Measurements from ENCODE around the gene CARD10. TPM values are rescaled to one million over a fixed set of nuclear protein-coding genes. Genes with fewer than 3 reads are reported as not detected.

The CARD10 gene
- total RNA-seq, 4 donors from 2014 or later, result 6.0 to 15.3 (median 8.8) TPM

DNA sequence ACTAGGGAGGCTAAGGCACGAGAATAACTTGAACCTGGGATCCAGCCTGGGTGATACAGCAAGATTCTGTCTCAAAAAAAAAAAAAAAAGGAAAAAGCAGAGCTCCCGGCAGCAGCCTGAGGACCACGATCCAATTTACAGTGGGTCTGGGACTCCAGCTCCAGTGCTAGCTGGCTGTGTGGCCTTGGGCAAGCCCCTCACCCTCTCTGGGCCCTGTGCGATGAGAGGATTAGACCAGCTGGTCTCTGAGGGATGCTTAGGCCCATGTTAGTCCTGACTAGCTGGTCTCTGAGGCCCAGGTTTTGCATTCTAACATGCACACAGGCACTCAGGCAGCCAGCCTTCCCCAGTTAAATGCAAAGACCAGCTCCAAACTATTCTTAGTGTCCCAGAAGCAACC, 13.7 kb downstream of the CARD10 start:
- Histone ChIP-seq H3K4me1 (peaks cover 49 to 68% (median 56%) of the 10 kb centered on the region in 4 donors), H3K27ac (replicated peaks in 1 of 4) (no peak overlapping the region)
- intact Hi-C loops (cut with DNase I), result no loop called here

DNA sequence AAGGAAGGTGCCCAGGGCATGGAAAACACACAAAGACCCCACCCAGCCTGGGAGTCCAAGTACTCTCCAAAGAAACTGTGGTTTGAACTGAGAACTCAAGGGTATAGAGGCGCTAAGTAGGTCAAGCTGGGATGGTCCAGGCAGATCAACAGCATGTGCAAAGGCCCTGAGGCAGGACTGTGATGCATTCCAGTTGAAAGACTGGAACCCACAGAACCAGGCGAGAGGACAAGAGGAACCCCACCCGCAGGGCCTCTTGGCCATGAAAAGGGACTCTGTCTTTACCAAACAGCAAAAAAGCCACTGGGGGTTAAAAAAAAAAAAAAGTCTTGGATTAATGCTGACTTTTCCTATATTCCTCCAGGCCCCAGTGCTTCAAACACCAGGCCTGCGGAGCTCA, 14.3 kb downstream of the CARD10 start:
- DNase-seq (ENCODE audit: extremely low spot score), result no peak
- intact Hi-C loops (cut with DNase I), result no loop called here
- H3K27ac ChIP-seq (replicated peaks in 1 of 4), result peak overlapping the region in 1 of 4 donors; percentile 68

More for the DNA sequence above, 13.7 kb downstream of the CARD10 start:
- 97% methylated on average over 4 of the region's 4 CpGs for WGBS
- Histone ChIP-seq H3K36me3 (peaks cover 0 to 42% (median 6%) of the 10 kb centered on the region in 4 donors), H3K4me3 (no peak overlapping the region), H3K9me3 (no peaks in the 10 kb centered on the region), H3K27me3 (peaks cover 0 to 61% (median 0%) of the 10 kb centered on the region in 4 donors)
- TF ChIP-seq POLR2A (IDR thresholded peaks at IDR 0.05; ENCODE audit: low read depth) (no peak), EP300 (IDR thresholded peaks at IDR 0.05) (no peak), POLR2AphosphoS5 (IDR thresholded peaks at IDR 0.05) (no peak)
- DNase-seq (ENCODE audit: extremely low spot score), result no peak

DNA sequence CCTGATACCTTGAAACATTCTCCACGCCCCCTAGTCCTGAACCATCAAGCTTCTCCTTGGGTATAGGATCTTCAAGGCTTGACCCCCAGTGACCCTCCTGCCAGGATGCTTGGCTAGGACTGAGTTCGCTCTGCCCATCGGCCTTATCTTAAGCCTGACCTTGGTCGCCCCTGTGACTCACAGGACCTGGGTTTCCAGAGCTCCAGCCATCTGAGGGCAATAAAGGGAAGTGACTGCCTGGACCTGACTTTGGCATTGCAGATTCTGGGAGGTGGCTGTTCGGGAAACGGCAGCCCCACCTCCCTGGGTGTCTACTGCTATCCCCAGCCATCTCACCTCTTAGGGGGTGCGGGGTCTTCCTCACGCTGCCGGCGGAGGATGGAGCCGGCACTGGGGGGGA, 15.4 kb downstream of the CARD10 start:
- Histone ChIP-seq H3K9me3 (no peaks in the 10 kb centered on the region), H3K27me3 (peaks cover 0 to 63% (median 0%) of the 10 kb centered on the region in 4 donors), H3K36me3 (peaks cover 0 to 38% (median 6%) of the 10 kb centered on the region in 4 donors), H3K4me1 (peaks cover 43 to 65% (median 51%) of the 10 kb centered on the region in 4 donors), H3K27ac (replicated peaks in 1 of 4) (peak overlapping the region in 3 of 4 donors; percentile 53 to 68 (median 65)), H3K4me3 (no peak overlapping the region)
- TF ChIP-seq POLR2AphosphoS5 (IDR thresholded peaks at IDR 0.05) (peak in 1 of 2 donors; percentile 10), POLR2A (IDR thresholded peaks at IDR 0.05; ENCODE audit: low read depth) (no peak)
- intact Hi-C loops (cut with DNase I), result no loop called here
- no peak for DNase-seq (ENCODE audit: extremely low spot score)
- 80% methylated on average over 1 of the region's 11 CpGs for WGBS

More for the DNA sequence above, 14.3 kb downstream of the CARD10 start:
- WGBS, result 100% methylated on average over 4 of the region's 4 CpGs
- TF ChIP-seq EP300 (IDR thresholded peaks at IDR 0.05), result no peak
- no peak for TF ChIP-seq POLR2A (IDR thresholded peaks at IDR 0.05; ENCODE audit: low read depth)
- TF ChIP-seq, protein P1, sequence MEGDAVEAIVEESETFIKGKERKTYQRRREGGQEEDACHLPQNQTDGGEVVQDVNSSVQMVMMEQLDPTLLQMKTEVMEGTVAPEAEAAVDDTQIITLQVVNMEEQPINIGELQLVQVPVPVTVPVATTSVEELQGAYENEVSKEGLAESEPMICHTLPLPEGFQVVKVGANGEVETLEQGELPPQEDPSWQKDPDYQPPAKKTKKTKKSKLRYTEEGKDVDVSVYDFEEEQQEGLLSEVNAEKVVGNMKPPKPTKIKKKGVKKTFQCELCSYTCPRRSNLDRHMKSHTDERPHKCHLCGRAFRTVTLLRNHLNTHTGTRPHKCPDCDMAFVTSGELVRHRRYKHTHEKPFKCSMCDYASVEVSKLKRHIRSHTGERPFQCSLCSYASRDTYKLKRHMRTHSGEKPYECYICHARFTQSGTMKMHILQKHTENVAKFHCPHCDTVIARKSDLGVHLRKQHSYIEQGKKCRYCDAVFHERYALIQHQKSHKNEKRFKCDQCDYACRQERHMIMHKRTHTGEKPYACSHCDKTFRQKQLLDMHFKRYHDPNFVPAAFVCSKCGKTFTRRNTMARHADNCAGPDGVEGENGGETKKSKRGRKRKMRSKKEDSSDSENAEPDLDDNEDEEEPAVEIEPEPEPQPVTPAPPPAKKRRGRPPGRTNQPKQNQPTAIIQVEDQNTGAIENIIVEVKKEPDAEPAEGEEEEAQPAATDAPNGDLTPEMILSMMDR (IDR thresholded peaks at IDR 0.05), result no peak
- TF ChIP-seq POLR2AphosphoS5 (IDR thresholded peaks at IDR 0.05), result no peak
- Histone ChIP-seq H3K4me3 (no peak overlapping the region), H3K9me3 (no peaks in the 10 kb centered on the region), H3K27me3 (peaks cover 0 to 61% (median 0%) of the 10 kb centered on the region in 4 donors), H3K36me3 (peaks cover 0 to 38% (median 6%) of the 10 kb centered on the region in 4 donors), H3K4me1 (peaks cover 49 to 68% (median 56%) of the 10 kb centered on the region in 4 donors)

DNA sequence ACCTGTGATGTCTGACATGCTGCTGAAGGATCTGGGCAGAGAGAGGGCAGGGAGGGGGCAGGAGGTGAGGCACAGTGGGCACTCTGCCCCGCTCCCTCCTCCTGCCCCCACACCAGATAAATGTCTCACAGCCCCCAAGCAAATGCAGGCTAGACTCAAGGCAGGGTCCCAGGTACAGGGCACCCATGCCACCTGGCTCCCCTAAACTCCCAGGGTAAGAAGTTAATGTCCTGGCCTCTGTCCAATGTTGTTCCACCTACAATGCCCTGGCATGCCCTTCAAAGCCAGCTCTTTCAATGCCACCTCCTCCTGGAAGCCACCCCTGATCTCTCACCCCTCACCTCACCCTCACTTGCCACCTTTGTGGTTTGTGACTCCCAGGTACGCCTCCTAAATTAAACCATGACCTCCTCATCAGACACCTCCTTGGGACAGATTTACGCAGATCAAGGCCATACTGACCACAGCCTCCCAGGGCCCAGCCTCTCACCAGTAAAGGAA, 16.0 kb downstream of the CARD10 start:
- H3K4me3 ChIP-seq, result no peak overlapping the region
- TF ChIP-seq POLR2A (IDR thresholded peaks at IDR 0.05; ENCODE audit: low read depth) (no peak), EP300 (IDR thresholded peaks at IDR 0.05) (no peak), POLR2AphosphoS5 (IDR thresholded peaks at IDR 0.05) (no peak)
- TF ChIP-seq, protein P1 (IDR thresholded peaks at IDR 0.05), result no peak
- intact Hi-C loops (cut with DNase I), result no loop called here
- 100% methylated on average over 2 of the region's 3 CpGs for WGBS
- no peak for DNase-seq (ENCODE audit: extremely low spot score)
- H3K9me3 ChIP-seq, result no peaks in the 10 kb centered on the region
- peak overlapping the region in 3 of 4 donors; percentile 53 to 68 (median 65) for H3K27ac ChIP-seq (replicated peaks in 1 of 4)
- peaks cover 0 to 63% (median 0%) of the 10 kb centered on the region in 4 donors for H3K27me3 ChIP-seq
- H3K36me3 ChIP-seq, result peaks cover 0 to 37% (median 6%) of the 10 kb centered on the region in 4 donors
- H3K4me1 ChIP-seq, result peaks cover 38 to 59% (median 49%) of the 10 kb centered on the region in 4 donors

DNA sequence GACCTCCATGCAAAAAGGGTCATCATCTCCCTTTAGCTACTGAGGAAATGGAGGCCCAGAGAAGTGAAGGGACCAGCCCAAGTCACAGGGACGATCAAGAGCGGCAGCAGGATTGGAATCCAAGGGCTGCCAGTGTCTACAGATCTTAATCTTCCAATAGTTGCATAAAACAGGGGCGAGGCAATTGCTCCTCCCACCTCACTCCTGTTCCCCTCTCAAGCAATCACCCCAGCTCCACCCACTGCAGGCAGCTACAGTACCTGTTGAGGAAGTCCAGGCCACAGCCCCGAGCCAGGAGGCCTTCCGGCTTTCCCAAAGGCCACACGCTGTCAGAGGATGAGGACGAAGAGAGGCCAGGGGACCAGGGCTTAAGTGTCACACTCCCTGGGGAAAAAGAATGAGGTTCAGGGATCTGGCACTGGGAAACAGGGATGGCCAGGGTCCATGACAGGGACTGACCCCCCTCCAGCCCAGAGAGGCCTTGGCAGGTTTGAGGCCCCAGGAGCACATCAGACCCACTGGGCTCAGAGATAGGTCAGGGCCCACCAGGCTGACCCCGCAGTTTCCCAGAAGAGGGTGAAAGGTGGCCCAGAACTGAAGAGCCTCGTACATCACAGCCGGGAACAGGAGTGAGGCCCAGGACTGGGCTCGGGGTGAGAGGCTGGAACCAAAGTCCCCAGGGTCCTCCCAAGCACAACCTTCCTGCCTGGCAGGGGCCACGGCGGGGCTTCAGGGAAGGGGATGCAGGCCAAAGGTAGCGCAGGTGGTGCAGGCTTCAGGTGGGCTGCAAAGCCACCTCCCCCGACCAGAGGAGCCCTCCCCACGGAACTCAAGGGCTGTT, 16.7 kb downstream of the CARD10 start:
- Histone ChIP-seq H3K36me3 (peaks cover 0 to 30% (median 5%) of the 10 kb centered on the region in 4 donors), H3K4me1 (peaks cover 40 to 53% (median 44%) of the 10 kb centered on the region in 4 donors), H3K27me3 (peaks cover 0 to 61% (median 0%) of the 10 kb centered on the region in 4 donors), H3K4me3 (no peak overlapping the region), H3K27ac (replicated peaks in 1 of 4) (peak overlapping the region; percentile 6 to 68 (median 59)), H3K9me3 (no peaks in the 10 kb centered on the region)
- 81% methylated on average over 16 of the region's 16 CpGs for WGBS
- DNase-seq (ENCODE audit: extremely low spot score), result no peak
- no peak for TF ChIP-seq POLR2A (IDR thresholded peaks at IDR 0.05; ENCODE audit: low read depth)
- no peak for TF ChIP-seq POLR2AphosphoS5 (IDR thresholded peaks at IDR 0.05)
- TF ChIP-seq, protein P1 (IDR thresholded peaks at IDR 0.05), result no peak
- no peak for TF ChIP-seq EP300 (IDR thresholded peaks at IDR 0.05)
- intact Hi-C loops (cut with DNase I), result no loop called here

All from esophagus muscularis mucosa (tissue), 4 donors.